Heart left ventricle (tissue), 13 donors: ENCODE results near the gene DYNC1H1.

Experiments used
- POLR2A ChIP-seq, 2 donors: fragments of 450-650 bp; IDR thresholded peaks; one replicate each; pipeline ENCODE4 v1.6.1; 2017; ENCODE audit warnings: antibody characterized with exemption in 2 of 2, mild to moderate bottlenecking in 2 of 2, moderate library complexity in 2 of 2
- TF ChIP-seq, protein P1 (sequence below), 12 donors: fragments of 200-600 bp; sonication (generic) in 4 of 12; IDR thresholded peaks; one replicate each; pipeline versions ENCODE4 v1.5.0 to v1.8.0; 2018 to 2022; ENCODE audit warnings: antibody characterized with exemption in 12 of 12, mild to moderate bottlenecking in 5 of 12
- donor health status: ischemic (EF 13 %, LVEDD 7.1; RV severe dilation, severe dysfunction).
- donor health status: DM: no; HTN: yes; CAD: no.
- donor health status: DM: no; HTN: no; CAD: no.
- donor health status: ischemic (EF 25% LVEDD 6.9; RV normal size, moderate dysfunction).
- donor health status: ischemic (EF 25% LVEDD 5.7; RV mildly dilated, moderate dysfunction).
- donor health status: ischemic (EF 35%, LVEDD 5.7; RV mildly dilated, moderate dysfunction).
- donor health status: nonischemic (EF 11% LVEDD 7.7; RV severe dilation, severe dysfunction).
- donor health status: DM: yes; HTN: yes; CAD: no.
- donor health status: PGD.
- donor health status: ischemic (EF 29% LVEDD 5.4; RV normal size, mild dysfunction).
- donor health status: nonischemic (EF 23%, LVEDD 6.1; RV moderate dilation, normal function).

DNA sequence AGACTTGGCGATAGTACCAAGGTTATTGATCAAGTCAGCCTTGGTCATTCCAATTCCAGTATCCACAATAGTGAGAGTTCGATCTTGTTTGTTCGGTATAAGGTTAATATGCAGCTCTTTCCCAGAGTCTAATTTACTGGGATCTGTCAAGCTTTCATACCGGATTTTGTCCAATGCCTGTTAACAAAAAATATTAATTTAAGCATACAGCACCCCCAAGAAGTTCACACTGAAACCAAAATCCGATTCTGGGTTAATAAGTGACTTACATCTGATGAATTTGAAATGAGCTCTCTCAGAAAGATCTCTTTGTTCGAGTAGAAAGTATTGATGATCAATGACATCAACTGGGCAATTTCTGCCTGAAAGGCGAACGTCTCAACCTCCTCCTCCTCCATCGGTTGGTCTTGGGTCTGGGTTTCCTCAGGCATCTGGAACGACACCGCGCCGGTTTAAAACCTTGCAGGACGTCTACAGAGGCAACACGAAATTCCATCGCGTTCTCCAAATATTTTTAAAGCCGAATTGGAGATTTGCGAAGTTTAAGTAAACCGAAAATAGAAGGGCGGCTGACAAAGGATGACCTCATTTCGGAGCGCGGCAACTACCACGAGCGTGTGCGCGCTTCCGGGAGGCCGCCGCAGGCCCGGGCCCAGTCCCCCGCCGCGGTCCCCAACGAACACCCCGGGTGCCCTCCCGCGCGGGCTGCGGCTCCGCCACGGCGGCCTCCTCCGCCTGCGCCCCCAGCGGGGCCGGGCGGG, 121.8 kb downstream of the DYNC1H1 start:
- TF ChIP-seq, protein P1, sequence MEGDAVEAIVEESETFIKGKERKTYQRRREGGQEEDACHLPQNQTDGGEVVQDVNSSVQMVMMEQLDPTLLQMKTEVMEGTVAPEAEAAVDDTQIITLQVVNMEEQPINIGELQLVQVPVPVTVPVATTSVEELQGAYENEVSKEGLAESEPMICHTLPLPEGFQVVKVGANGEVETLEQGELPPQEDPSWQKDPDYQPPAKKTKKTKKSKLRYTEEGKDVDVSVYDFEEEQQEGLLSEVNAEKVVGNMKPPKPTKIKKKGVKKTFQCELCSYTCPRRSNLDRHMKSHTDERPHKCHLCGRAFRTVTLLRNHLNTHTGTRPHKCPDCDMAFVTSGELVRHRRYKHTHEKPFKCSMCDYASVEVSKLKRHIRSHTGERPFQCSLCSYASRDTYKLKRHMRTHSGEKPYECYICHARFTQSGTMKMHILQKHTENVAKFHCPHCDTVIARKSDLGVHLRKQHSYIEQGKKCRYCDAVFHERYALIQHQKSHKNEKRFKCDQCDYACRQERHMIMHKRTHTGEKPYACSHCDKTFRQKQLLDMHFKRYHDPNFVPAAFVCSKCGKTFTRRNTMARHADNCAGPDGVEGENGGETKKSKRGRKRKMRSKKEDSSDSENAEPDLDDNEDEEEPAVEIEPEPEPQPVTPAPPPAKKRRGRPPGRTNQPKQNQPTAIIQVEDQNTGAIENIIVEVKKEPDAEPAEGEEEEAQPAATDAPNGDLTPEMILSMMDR (IDR thresholded peaks at IDR 0.05) = no peak
- no peak for TF ChIP-seq POLR2A (IDR thresholded peaks at IDR 0.05)
